Erythroblast (primary cell): ENCODE measurements around the gene TMX2.

ENCODE experiments used
- DNase-seq, 2 experiments: peaks; one replicate each; lab custom pipeline; 2025; lab: John Stamatoyannopoulos, UW
- GATA1 ChIP-seq: IDR thresholded peaks from 2 replicates; pipeline ENCODE4 v1.6.1; 2011; ENCODE audit warnings: low read depth, mild to moderate bottlenecking, control low read depth, low read length, moderate library complexity
- POLR2A ChIP-seq: IDR thresholded peaks from 2 replicates; pipeline ENCODE4 v1.6.1; 2011; ENCODE audit warnings: mild to moderate bottlenecking, low read length

TMX2 gene

GRCh38 chr11:57764021-57764420, 51.6 kb downstream of the TMX2 start:
- no peak for DNase-seq
- TF ChIP-seq POLR2A (no peak), GATA1 (no peak)

- DNase-seq = no peak
- TF ChIP-seq POLR2A (no peak), GATA1 (no peak)
These were observed 52.2 kb downstream of the TMX2 start for GRCh38 chr11:57764566-57764965.

- DNase-seq = peak; percentile 43 to 72
- TF ChIP-seq POLR2A (no peak), GATA1 (no peak)
These were observed 52.6 kb downstream of the TMX2 start for GRCh38 chr11:57764972-57765371.

- TF ChIP-seq GATA1 (no peak), POLR2A (no peak)
- DNase-seq = no peak
These were observed 58.4 kb downstream of the TMX2 start for GRCh38 chr11:57770793-57771192.

GRCh38 chr11:57771365-57771764, 59.0 kb downstream of the TMX2 start:
- no peak for TF ChIP-seq GATA1
- no peak for TF ChIP-seq POLR2A
- no peak for DNase-seq

GRCh38 chr11:57772562-57772961, 60.2 kb downstream of the TMX2 start:
- TF ChIP-seq GATA1 (no peak), POLR2A (no peak)
- DNase-seq = no peak

- TF ChIP-seq POLR2A = no peak
- no peak for TF ChIP-seq GATA1
- no peak for DNase-seq
These were observed 60.7 kb downstream of the TMX2 start for GRCh38 chr11:57773026-57773598.

GRCh38 chr11:57775491-57775890, 63.1 kb downstream of the TMX2 start:
- no peak for TF ChIP-seq POLR2A
- TF ChIP-seq GATA1 = no peak
- no peak for DNase-seq

- TF ChIP-seq POLR2A = no peak
- no peak for TF ChIP-seq GATA1
- DNase-seq = no peak
These were observed 63.7 kb downstream of the TMX2 start for GRCh38 chr11:57776031-57776521.

GRCh38 chr11:57776577-57777210, 64.3 kb downstream of the TMX2 start:
- peak in 1 of 2 experiments; percentile 44 for DNase-seq
- TF ChIP-seq POLR2A (no peak), GATA1 (no peak)

- TF ChIP-seq POLR2A = no peak
- DNase-seq = no peak
These were observed 65.5 kb downstream of the TMX2 start for GRCh38 chr11:57777969-57778317.

- DNase-seq = no peak
- TF ChIP-seq GATA1 (no peak), POLR2A (no peak)
These were observed 66.1 kb downstream of the TMX2 start for GRCh38 chr11:57778318-57779037.

- DNase-seq = no peak
- TF ChIP-seq GATA1 = no peak
- no peak for TF ChIP-seq POLR2A
These were observed 66.9 kb downstream of the TMX2 start for GRCh38 chr11:57779276-57779675.

- TF ChIP-seq POLR2A = no peak
- TF ChIP-seq GATA1 = no peak
- DNase-seq = peak; percentile 26 to 27
These were observed 69.1 kb downstream of the TMX2 start for GRCh38 chr11:57781529-57781943.

GRCh38 chr11:57785072-57785471, 72.7 kb downstream of the TMX2 start:
- TF ChIP-seq POLR2A = no peak
- DNase-seq = no peak
